CD4-positive, alpha-beta T cell treated with Interleukin-15 for 1 hour (primary cell): ENCODE results near the gene PSMD7.
"Not testable (repeated sequence)": the region's sequence is repeated elsewhere in the genome, so short reads cannot be mapped to it uniquely, and the experiment has no call there.

ENCODE experiments used
- DNase-seq: peaks from one replicate; pipeline ENCODE4 v3.0.0-alpha.2; 2020

The PSMD7 gene

DNA sequence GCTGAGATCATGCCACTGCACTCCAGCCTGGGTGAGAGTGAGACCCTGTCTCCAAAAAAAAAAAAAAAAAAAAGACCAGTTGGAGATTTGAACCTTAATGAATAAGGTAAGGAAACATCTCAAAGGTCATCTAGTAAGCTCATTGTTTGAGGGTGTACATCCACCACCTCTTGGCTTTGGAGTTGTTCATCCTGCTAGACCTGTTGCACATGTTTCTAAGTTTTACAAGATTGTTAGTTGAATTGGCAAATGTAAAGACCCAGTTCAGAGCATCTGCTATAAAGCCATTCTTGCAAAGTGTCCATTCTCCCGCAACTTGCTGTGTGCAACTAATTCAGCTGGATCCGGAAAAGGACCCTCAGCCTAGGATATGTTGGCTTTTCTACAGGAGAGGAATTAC lies 1.5 kb downstream of the PSMD7 start:
- no peak for DNase-seq

DNA sequence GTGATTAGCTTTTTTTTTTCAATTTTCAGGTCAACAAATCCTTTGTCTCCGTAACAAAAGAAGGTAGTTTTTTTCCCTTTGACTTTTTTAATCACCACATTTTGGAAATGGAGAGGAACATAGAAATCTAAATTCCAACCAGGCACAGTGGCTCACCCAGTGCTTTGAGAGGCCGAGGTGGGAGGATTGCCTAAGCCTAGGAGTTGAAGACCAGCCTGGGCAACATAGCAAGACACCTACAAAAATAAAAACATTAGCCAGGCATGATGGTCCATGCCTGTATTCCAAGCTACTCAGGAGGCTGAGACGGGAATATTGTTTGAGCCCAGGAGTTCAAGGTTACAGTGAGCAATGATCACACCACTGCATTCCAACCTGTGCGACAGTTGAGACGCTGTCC lies 5.7 kb downstream of the PSMD7 start:
- DNase-seq, result no peak

DNA sequence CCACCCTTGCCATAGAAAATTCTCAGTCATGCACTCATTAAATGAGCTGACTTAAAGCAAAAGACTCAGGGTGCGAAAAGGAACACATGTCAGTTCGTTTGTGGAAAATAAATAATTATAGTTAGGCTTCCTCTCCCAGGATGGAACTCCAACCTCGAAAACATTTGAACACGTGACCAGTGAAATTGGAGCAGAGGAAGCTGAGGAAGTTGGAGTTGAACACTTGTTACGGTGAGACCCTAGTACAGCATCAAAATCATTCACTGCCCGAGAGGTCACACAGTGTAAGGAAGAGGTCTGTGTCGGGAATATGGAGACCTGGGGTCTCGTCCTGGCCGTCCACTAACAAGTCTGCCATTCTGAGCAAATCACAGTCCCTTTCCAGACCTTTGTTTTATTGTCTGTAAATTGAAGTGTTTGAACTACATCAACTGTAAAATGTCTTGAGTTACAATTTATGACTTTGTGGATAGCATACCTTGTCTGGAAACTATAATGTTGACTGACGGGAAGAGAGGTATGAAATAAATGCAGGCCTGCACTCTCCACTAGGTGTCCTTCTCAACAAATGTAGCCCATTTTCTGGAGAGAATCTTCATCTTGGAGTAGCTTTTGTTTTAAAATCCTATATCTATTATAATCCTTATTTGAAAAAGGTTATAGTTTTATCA lies 7.7 kb downstream of the PSMD7 start:
- DNase-seq, result no peak

DNA sequence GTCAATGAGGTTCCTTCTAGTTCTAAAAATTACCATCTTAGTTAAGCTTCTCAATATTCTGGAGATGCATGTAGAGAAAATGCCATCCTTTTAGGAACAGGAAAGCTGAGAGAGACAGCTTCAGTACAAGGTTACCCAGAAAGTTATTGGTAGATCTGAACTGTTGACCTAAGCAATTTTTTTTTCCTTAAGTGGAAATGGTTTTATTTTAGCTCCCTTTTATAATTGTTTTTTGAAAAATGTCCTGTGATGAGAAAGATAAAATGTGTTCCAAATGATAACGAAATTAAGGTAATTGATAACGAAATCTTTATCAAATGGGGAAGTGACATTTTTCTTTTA lies 8.2 kb downstream of the PSMD7 start:
- no peak for DNase-seq

DNA sequence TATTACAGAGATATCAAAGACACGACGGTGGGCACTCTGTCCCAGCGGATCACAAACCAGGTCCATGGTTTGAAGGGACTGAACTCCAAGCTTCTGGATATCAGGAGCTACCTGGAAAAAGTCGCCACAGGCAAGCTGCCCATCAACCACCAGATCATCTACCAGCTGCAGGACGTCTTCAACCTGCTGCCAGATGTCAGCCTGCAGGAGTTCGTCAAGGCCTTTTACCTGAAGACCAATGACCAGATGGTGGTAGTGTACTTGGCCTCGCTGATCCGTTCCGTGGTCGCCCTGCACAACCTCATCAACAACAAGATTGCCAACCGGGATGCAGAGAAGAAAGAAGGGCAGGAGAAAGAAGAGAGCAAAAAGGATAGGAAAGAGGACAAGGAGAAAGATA lies 8.7 kb downstream of the PSMD7 start:
- DNase-seq, result no peak

DNA sequence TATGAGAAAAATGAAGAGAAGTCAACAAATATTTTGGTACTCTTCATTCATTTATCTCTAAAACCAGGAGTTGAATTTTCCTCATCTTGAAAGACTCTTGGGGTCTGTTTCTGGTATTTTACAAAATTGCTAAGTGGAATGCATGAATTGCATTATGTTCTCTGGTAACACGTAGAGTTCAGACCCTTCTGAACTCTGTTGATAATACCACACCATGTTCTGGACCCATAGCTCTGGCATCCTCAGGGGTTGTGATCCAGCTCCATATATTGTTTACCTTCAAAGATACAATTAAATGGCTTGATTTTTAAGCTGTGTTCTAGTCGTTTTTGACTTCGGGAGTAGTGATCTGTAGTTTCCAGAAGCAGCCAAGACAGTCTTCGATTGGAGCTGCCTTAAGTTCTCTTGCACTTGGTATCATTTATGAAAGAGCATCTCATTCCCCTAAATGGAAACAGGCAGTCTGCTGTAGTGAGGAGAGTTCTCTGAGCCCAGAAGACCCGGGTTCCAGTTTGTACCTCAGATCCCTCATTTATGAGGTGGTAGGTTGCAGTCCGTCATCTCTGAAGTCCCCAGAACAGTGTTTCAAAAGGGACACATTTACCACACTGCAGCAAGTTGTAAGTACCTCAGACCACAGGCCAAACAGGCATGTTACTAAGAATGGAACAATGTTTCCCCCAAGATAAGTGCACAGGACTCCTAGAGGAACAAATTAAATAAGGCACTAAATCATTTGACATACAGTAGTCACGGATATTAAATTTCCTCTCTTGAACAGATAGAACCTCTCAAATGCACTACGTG lies 9.6 kb downstream of the PSMD7 start:
- no peak for DNase-seq

DNA sequence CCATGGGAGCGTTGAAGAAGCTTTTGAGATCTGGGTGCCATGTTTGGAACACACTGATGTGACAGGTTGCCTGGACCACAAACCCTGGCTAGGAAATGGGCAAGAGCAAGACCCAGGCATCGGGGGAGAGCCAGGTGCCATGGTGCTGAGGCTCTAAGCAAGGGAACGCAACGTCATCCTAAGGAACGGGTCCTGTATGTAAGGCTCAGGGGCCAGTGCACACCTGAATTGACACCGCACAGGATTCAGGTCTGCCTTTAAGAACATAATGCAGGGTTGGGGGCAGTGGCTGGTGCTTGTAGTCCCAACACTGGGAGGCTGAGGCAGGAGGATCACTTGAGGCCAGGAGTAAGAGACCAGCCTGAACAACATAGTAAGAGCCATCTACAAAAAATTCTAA lies 10.8 kb downstream of the PSMD7 start:
- no peak for DNase-seq

DNA sequence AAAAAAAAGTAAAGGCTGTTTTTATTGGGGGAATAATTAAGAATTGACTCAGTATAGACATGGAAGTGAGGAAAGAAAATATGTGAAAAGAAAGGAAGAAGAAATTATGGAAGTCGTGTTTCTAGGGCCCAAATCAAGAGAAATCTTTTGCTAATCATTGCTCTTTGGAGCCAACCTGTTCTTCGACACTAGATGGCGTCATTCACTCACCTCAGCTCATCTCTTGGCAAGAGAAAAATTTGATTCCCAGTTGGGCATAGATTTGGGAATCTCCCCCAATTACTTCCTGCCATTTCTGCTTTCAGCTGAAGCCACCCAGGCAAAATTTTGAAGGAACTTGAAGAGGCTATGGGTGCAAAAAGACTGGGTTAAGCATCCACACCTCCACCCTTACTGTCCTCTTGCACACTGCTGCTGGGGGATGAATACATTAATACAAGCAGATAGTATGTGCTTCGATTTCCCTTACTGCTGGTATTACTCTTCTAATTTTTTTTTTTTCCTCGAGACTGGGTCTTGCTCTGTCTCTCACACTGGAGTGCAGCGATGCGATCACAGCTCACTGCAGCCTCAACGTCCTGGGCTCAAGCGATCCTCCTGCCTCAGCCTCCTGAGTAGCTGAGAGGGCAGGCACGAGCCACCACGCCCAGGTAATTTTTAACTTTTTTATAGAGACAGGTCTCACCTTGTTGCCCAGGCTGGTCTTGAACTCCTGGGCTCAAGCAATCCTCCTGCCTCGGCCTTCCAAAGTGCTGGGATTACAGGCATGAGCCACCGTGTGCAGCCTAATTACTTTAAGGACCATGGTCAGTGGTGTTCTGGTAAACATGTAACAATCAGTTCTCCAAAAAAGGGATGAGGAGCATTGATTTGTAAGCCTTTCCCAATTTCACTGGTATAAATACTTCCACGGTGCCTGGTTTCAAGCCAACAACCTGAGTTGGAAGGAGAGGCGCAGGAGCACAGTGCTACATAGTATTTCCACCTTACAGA lies 13.5 kb downstream of the PSMD7 start:
- no peak for DNase-seq

DNA sequence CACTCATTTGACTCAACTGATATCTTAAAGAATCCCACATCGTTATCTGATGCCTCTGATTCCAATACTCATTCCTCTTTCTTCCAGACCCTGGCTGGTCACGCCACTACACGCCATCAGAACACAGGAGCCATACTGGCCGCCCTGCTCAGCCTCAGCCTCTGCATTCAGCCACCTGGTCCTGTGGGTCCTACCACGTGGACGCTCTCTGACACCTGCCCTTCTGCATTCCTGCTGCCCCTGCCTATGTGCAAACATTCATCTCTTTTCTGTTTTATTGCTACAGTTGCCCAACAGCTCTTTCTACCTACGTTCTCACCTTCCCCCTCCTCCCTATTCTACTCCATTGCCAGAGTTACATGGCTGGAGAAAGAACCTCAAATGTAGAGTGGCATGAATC lies 18.4 kb downstream of the PSMD7 start:
- DNase-seq, result no peak

DNA sequence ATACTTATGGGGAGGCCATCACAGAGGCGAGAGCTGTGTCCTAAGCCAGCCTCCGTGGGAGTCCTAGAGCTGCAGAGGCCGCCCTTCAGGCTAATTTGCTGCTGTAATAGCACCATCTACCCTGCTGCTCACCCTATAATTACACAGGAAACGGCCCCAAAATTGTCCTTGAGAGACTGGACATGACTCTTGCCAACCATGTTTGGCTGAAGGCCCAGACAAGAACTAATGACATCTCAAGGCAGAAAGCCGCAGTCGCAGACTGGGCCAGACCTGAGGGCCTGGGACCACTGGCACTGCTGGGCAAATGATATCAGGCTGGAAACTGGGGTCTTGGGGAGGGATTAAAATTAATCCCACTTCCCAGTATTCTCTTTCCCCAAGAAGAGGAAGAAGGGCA lies 24.1 kb downstream of the PSMD7 start:
- no peak for DNase-seq

DNA sequence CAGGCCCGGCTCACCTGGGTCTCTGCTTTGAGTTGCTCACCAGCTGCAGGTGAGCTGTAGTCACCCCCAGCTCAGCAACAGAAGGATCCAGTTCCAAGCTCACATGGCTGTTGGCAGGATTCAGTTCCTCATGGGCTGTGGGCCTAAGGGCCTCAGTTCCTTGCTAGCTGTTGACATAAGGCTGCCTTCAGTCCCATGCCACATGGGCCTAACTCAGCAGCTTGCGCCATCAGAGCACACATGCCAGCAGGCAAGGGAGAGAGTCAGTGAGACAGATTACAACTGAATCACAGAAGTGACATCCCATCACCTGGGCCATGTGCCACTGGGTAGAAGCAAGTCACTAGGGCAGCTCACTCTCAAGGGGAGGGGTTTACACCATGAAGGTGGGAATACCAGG lies 24.7 kb downstream of the PSMD7 start:
- no peak for DNase-seq

DNA sequence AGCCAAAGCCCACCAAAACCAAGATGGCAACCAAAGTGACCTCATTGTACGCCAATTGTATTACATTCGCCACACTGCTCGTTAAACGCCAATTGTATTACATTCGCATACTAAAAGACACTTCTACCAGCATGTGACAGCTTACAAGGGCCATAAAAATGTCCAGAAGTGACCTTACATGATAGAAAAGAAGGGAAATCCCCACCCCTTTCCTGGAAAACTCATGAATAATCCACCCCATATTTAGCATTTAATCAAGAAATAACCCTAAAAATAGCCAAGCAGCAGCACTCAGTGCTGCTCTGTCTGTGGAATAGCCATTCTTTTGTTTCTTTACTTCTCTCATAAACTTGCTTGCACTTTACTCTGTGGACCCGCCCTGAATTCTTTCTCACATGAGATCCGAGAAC lies 25.7 kb downstream of the PSMD7 start:
- DNase-seq, result no peak

DNA sequence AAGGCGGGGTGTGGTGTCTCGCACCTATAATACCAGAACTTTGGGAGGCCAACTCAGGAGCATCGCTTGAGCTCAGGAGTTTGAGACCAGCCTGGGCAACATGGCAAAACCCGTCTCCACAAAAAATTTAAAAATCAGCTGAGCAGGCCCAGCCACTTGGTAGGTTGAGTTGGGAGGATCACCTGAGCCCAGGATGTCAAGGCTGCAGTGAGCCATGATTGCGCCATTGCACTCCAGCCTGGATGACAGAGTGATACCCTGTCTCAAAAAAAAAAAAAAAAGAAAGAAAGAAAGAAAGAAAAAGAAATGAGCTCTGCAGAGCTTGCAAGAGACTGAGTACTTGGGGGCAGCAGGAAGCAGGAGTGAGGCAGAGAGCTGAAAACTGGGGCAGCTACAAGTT lies 28.2 kb downstream of the PSMD7 start:
- DNase-seq, result not testable (repeated sequence)

DNA sequence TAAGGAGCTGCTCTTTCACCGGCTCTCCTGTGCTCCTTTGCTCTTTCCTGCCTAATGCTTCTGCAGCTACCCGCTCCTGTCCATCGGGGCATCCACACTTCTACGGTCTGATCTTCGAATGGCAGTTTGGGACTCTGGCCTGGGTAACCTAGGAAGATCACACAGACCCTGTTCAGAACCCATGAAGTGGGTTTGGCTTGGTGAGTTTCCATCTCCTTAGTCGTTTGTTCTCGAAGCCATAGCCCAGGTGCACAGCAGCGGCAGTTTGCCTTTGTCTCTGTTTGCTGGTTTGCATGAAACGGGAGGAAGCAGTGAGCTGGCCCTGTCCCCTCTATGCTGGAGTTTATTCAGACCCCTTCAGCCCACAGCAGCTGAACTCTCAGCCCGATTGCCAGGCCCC lies 29.0 kb downstream of the PSMD7 start:
- DNase-seq, result no peak

DNA sequence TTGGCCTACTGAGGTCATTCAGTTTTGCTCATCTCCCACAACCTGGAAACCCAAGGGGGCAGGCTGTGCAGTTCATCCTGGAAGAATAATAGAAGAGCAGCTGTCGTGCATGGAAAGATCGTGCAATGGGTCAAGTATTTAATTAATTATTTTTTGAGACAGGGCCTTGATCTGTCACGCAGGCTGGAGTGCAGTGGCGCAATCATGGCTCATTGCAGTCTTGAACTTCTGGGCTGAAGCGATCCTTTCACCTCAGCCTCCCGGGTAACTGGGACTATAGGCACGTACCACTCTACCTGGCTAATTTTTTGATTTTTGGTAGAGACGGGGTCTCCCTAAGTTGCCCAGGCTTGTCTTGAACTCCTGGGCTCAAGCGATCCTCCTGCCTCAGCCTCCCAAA lies 31.7 kb downstream of the PSMD7 start:
- DNase-seq, result not testable (repeated sequence)

DNA sequence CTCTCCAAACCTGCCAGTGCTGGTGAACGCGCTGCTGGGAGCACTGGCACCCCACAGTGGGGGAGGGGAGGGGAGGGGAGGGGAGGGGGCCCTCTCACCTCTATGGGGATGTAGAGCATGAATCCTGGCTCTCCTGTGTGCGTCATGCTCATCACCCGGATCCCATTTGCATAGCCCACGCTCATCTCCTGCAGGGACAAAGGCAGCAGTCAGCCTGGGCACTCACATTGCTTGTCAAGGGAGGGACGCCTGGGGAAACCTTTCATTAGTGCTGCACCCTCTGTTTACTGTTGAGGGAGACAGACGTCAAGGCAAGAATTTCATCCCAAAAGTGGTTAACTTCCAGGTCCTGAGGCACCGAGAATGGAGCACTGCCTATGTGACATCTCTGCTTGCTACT lies 35.9 kb downstream of the PSMD7 start:
- not testable (repeated sequence) for DNase-seq

DNA sequence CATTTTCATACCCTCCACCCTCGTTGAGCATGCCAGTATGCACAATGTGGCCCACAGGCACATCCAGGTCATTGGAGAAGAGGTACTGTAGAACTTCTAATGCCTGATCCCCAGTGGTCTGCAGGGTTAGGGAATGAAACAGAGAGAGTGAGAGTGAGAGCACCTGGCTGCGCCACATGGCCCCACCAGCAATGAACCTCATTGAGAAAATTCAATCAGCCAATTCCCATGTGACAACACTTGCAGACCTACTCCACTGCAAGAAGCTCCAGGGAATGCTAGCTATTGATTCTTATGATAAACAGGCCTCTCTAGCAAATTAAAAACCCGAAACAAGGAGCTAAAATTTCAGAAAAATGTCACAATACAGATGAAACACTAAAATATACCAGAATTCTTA lies 40.9 kb downstream of the PSMD7 start:
- not testable (repeated sequence) for DNase-seq

DNA sequence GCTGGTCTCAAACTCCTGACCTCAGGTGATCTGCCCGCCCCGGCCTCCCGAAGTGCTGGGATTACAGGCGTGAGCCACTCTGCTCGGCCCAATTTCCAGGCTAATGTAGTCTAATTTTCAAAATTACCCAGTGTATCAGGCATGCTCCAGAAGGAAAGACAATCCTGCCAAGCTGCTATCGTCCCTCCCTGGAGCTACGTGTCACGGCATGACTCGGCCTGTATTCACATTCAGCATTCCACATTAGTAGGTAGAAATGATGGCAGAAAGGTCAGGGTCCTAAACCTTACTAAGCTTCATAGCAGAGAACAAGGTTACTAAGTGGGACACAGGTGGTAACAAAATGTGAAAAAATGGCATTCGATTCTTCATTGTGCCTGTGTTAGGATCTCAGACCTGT lies 42.6 kb downstream of the PSMD7 start:
- not testable (repeated sequence) for DNase-seq

DNA sequence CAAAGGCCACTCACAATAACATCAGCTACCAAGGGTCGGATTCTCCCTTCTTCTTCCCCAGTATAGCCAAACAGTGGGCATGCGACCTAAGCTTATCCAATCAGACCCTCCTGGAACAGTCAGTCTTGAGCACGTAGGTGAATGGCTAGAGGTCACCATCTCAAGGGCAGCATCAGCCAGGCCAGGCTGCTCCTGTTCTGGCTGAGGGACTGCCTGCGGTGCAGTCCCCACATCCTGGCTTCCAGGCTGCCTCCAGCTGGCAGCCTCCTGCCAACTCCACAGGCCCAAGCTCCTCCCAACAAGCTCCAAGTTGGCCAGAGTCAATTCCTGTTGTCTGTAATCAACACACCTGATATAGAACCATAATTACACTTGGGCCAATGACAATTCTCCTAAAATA lies 56.4 kb downstream of the PSMD7 start:
- not testable (repeated sequence) for DNase-seq
